Upper lobe of left lung (tissue), 6 donors: ENCODE results near the gene TUBB4A. TPM values are rescaled to one million over a fixed set of nuclear protein-coding genes. Genes with fewer than 3 reads are reported as not detected.

Experiments
- ATAC-seq, 2 donors: fragments of 200-7000 bp; cut with Tn5 transposase; one replicate each; pipeline ENCODE4 v1.9.1; 2022; ENCODE audit warnings: mild to moderate bottlenecking in 2 of 2, moderate library complexity in 2 of 2; ENCODE audit not compliant: low FRiP score in 2 of 2
- DNase-seq, 2 donors: peaks; one replicate each; pipeline ENCODE4 v3.0.0-alpha.2; 2019 to 2020
- H3K27ac ChIP-seq, 4 donors: fragments of 200-600 bp; sonication (generic); one replicate each; pipeline ENCODE4 v1.5.1; 2016 to 2019
- H3K27me3 ChIP-seq, 4 donors: fragments of 200-600 bp; sonication (generic); one replicate each; pipeline ENCODE4 v1.5.1; 2017 to 2019
- H3K36me3 ChIP-seq, 4 donors: fragments of 200-600 bp; sonication (generic); one replicate each; pipeline ENCODE4 v1.5.1; 2016 to 2019
- H3K4me1 ChIP-seq, 4 donors: fragments of 200-600 bp; sonication (generic); one replicate each; pipeline ENCODE4 v1.5.1; 2018 to 2019
- H3K4me3 ChIP-seq, 4 donors: fragments of 200-600 bp; sonication (generic); one replicate each; pipeline ENCODE4 v1.5.1; 2017 to 2019; ENCODE audit warnings: mild to moderate bottlenecking in 2 of 4, moderate library complexity in 1 of 4
- H3K9me3 ChIP-seq, 4 donors: fragments of 200-600 bp; sonication (generic); one replicate each; pipeline ENCODE4 v1.5.1; 2018 to 2019
- CTCF ChIP-seq, 6 experiments: fragments of 450-650 bp in 4 of 6; fragments of 200-600 bp in 2 of 6; sonication (generic) in 2 of 6; IDR thresholded peaks; one replicate each; pipeline ENCODE4 v1.5.1; 2016 to 2019; ENCODE audit warnings: antibody characterized with exemption in 6 of 6
- EP300 ChIP-seq, 4 donors: sonication (generic); formaldehyde crosslinking; IDR thresholded peaks; one replicate each; pipeline ENCODE4 v1.5.1; 2017; ENCODE audit warnings: antibody characterized with exemption in 4 of 4, control low read depth in 2 of 4
- POLR2A ChIP-seq, 4 donors: fragments of 450-650 bp; IDR thresholded peaks; one replicate each; pipeline ENCODE4 v1.5.1; 2016 to 2017; ENCODE audit warnings: antibody characterized with exemption in 4 of 4, mild to moderate bottlenecking in 2 of 4
- POLR2AphosphoS5 ChIP-seq, 2 donors: sonication (generic); formaldehyde crosslinking; IDR thresholded peaks; one replicate each; pipeline ENCODE4 v1.5.1; 2017; ENCODE audit warnings: antibody characterized with exemption in 2 of 2
- WGBS, 2 donors: methylation state at CpG; one replicate each; pipeline ENCODE4 v1.1.5; 2017 to 2018; 5-methylcytosine and 5-hydroxymethylcytosine counted together
- total RNA-seq, 6 donors: library from RNA; depleted of rRNA in 4 of 6; stranded (reverse); fragments of >200 nt in 4 of 6; gene quantifications; one replicate each; pipeline versions ENCODE4 v1.1.0 to v1.2.1, GENCODE V29; 2016 to 2021
- donor health status: DM: no; HTN: no; CAD: no; lungs with moderate emphysema.
- donor health status: DM: no; HTN: yes; CAD: no; lungs with severe emphysema.

Gene TUBB4A
- total RNA-seq, 6 donors from 2014 or later = 0.54 to 1.5 (median 0.76) TPM; not detected in 1

- Histone ChIP-seq H3K36me3 (no peaks in the 10 kb centered on the region), H3K9me3 (no peaks in the 10 kb centered on the region), H3K27ac (no peak overlapping the region), H3K4me3 (no peak overlapping the region), H3K4me1 (peaks cover 10 to 28% (median 16%) of the 10 kb centered on the region in 4 donors), H3K27me3 (no peaks in the 10 kb centered on the region)
- no peak for TF ChIP-seq POLR2AphosphoS5 (IDR thresholded peaks at IDR 0.05)
- no peak for TF ChIP-seq EP300 (IDR thresholded peaks at IDR 0.05)
- TF ChIP-seq CTCF (IDR thresholded peaks at IDR 0.05) = no peak
- TF ChIP-seq POLR2A (IDR thresholded peaks at IDR 0.05) = no peak
- WGBS, 2 donors = 40 to 41% methylated on average over 14 of the region's 14 CpGs
- ATAC-seq = no peak
- no peak for DNase-seq
Measured at GRCh38 chr19:6518145-6518911, 16.2 kb upstream of the TUBB4A start.

- no peaks in the 10 kb centered on the region for H3K27me3 ChIP-seq
- peak overlapping the region; percentile 64 to 79 (median 71) for H3K4me3 ChIP-seq
- H3K4me1 ChIP-seq = peaks cover 10 to 28% (median 14%) of the 10 kb centered on the region in 4 donors
- WGBS, 2 donors = 1% methylated on average over 23 to 24 of the region's 38 CpGs
- DNase-seq (peak; percentile 94 to 97), ATAC-seq (peak; percentile 94 to 95)
- peak overlapping the region; percentile 80 to 90 (median 85) for H3K27ac ChIP-seq
- no peaks in the 10 kb centered on the region for H3K9me3 ChIP-seq
- TF ChIP-seq POLR2AphosphoS5 (IDR thresholded peaks at IDR 0.05) (peak in 1 of 2 donors; percentile 26), POLR2A (IDR thresholded peaks at IDR 0.05) (peak in 1 of 4 donors; percentile 0), EP300 (IDR thresholded peaks at IDR 0.05) (no peak), CTCF (IDR thresholded peaks at IDR 0.05) (peak; percentile 96 to 99 (median 98))
- no peaks in the 10 kb centered on the region for H3K36me3 ChIP-seq
Measured at GRCh38 chr19:6516659-6517291, 14.7 kb upstream of the TUBB4A start.

GRCh38 chr19:6516018-6516658, 14.0 kb upstream of the TUBB4A start:
- 1 to 2% methylated on average over 25 of the region's 26 CpGs for WGBS, 2 donors
- DNase-seq = peak; percentile 78 to 99
- H3K4me3 ChIP-seq = peak overlapping the region; percentile 64 to 79 (median 71)
- H3K4me1 ChIP-seq = peaks cover 10 to 28% (median 14%) of the 10 kb centered on the region in 4 donors
- peak overlapping the region; percentile 80 to 90 (median 85) for H3K27ac ChIP-seq
- no peaks in the 10 kb centered on the region for H3K36me3 ChIP-seq
- ATAC-seq = peak; percentile 96
- H3K27me3 ChIP-seq = no peaks in the 10 kb centered on the region
- TF ChIP-seq EP300 (IDR thresholded peaks at IDR 0.05) (no peak), POLR2A (IDR thresholded peaks at IDR 0.05) (peak in 2 of 4 donors; percentile 40 to 63), POLR2AphosphoS5 (IDR thresholded peaks at IDR 0.05) (peak in 1 of 2 donors; percentile 39)
- H3K9me3 ChIP-seq = no peaks in the 10 kb centered on the region

GRCh38 chr19:6514926-6515544, 12.9 kb upstream of the TUBB4A start:
- TF ChIP-seq EP300 (IDR thresholded peaks at IDR 0.05) = no peak
- no peak for TF ChIP-seq CTCF (IDR thresholded peaks at IDR 0.05)
- Histone ChIP-seq H3K36me3 (no peaks in the 10 kb centered on the region), H3K27me3 (no peaks in the 10 kb centered on the region), H3K4me3 (no peak overlapping the region), H3K27ac (no peak overlapping the region), H3K9me3 (no peaks in the 10 kb centered on the region), H3K4me1 (peaks cover 10 to 28% (median 14%) of the 10 kb centered on the region in 4 donors)
- WGBS, 2 donors = 91 to 94% methylated on average over 6 to 15 of the region's 15 CpGs
- ATAC-seq (no peak), DNase-seq (no peak)

GRCh38 chr19:6514089-6514488, 12.0 kb upstream of the TUBB4A start:
- Histone ChIP-seq H3K4me1 (peaks cover 15 to 32% (median 19%) of the 10 kb centered on the region in 4 donors), H3K9me3 (no peaks in the 10 kb centered on the region), H3K4me3 (no peak overlapping the region), H3K36me3 (no peaks in the 10 kb centered on the region), H3K27me3 (no peaks in the 10 kb centered on the region), H3K27ac (no peak overlapping the region)
- ATAC-seq (no peak), DNase-seq (no peak)
- 80 to 86% methylated on average over 9 of the region's 9 CpGs for WGBS, 2 donors
- TF ChIP-seq EP300 (IDR thresholded peaks at IDR 0.05) (no peak), POLR2A (IDR thresholded peaks at IDR 0.05) (no peak), CTCF (IDR thresholded peaks at IDR 0.05) (no peak), POLR2AphosphoS5 (IDR thresholded peaks at IDR 0.05) (no peak)
